ENCODE data around the gene PLEKHA1. TPM values are rescaled to one million over a fixed set of nuclear protein-coding genes. Genes with fewer than 3 reads are reported as not detected.

PLEKHA1 gene
- polyA plus RNA-seq, 3 donors = 5.5 to 14.9 (median 12.3) TPM

DNA sequence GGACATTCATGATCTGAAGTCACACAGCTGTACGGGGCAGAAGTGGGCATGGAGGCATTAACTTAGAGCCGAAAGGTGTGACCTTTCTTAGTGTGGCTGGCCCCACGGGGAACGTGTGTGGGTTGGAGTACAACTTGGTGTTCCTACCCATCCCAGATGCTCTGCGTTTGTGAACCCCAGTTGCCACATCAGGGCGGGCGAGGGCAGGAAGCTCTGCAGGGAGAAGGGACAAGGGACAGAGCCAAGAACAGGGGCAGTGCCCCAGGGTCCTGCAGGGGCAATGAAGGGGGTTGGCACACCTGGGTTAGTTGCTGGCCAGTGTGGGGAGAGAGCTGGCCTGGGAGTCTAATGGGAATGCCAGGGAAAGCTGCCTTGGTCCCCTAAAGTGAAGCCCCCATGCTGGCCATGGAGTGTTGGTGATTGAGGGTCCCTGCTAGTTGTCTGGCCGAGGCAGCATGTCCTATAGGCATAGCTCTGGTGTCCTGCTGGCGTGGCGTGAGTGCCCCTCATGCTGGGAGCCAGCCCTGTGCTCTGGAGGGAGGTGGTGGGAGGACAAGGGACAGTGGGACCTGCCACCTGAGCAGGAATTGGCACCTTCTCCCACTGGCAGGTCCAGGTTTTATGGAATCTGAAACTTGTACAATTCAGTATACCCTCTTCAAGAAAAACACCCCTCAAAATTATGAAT lies 105.8 kb downstream of the PLEKHA1 start:
- no peaks in the 10 kb centered on the region for H3K36me3 ChIP-seq (replicated peaks in 1 of 2; ENCODE audit: control insufficient read depth in 1 of 2, insufficient read depth in 2 of 2, low read length in 2 of 2)
- H3K27me3 ChIP-seq (ENCODE audit: control insufficient read depth in 2 of 2, insufficient read depth in 2 of 2, low read length in 2 of 2) = peaks cover 0 to 12% of the 10 kb centered on the region in 2 donors
- TF ChIP-seq, protein P1, sequence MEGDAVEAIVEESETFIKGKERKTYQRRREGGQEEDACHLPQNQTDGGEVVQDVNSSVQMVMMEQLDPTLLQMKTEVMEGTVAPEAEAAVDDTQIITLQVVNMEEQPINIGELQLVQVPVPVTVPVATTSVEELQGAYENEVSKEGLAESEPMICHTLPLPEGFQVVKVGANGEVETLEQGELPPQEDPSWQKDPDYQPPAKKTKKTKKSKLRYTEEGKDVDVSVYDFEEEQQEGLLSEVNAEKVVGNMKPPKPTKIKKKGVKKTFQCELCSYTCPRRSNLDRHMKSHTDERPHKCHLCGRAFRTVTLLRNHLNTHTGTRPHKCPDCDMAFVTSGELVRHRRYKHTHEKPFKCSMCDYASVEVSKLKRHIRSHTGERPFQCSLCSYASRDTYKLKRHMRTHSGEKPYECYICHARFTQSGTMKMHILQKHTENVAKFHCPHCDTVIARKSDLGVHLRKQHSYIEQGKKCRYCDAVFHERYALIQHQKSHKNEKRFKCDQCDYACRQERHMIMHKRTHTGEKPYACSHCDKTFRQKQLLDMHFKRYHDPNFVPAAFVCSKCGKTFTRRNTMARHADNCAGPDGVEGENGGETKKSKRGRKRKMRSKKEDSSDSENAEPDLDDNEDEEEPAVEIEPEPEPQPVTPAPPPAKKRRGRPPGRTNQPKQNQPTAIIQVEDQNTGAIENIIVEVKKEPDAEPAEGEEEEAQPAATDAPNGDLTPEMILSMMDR (IDR thresholded peaks at IDR 0.05) = no peak
- H3K27ac Mint-ChIP-seq = no peak overlapping the region
- no peaks in the 10 kb centered on the region for H3K79me2 ChIP-seq (ENCODE audit: insufficient read depth, low read length)
- H4K20me1 ChIP-seq (ENCODE audit: insufficient read depth, low read length) = no peaks in the 10 kb centered on the region
- H3K4me1 ChIP-seq (ENCODE audit: control insufficient read depth in 1 of 2, insufficient read depth in 2 of 2, low read length in 2 of 2) = peaks cover 0 to 2% of the 10 kb centered on the region in 2 donors
- H3K9ac ChIP-seq (ENCODE audit: insufficient read depth, low read length, poor library complexity, severe bottlenecking) = no peak overlapping the region
- WGBS (ENCODE audit: insufficient coverage) = 93% methylated on average over 10 of the region's 10 CpGs
- peaks cover 0 to 8% (median 3%) of the 10 kb centered on the region in 7 donors for H3K9me3 Mint-ChIP-seq
- no peak overlapping the region for H3K4me2 ChIP-seq (replicated peaks; ENCODE audit: extremely low read depth, low read length, poor library complexity, severe bottlenecking)
- no peaks in the 10 kb centered on the region for H3K36me3 Mint-ChIP-seq
- H3K27me3 Mint-ChIP-seq (ENCODE audit: low read depth in 3 of 3) = peaks cover 22 to 37% (median 28%) of the 10 kb centered on the region in 3 donors
- no peak overlapping the region for H3K4me3 ChIP-seq (replicated peaks in 1 of 3; ENCODE audit: low read depth in 2 of 3, low read length in 3 of 3)
- intact Hi-C loops (cut with micrococcal nuclease) = no loop called here
- no peak overlapping the region for H3K27ac ChIP-seq (ENCODE audit: low read depth in 1 of 2, low read length in 2 of 2)
- no peak overlapping the region for H3K4me3 Mint-ChIP-seq
- peaks cover 0 to 6% of the 10 kb centered on the region in 2 donors for H3K9me3 ChIP-seq (replicated peaks in 1 of 2; ENCODE audit: control insufficient read depth in 1 of 2, insufficient read depth in 1 of 2, low read length in 2 of 2)
- DNase-seq = no peak
- no peak overlapping the region for H2AFZ ChIP-seq (ENCODE audit: insufficient read depth, low read depth, low read length, poor library complexity, severe bottlenecking)
- peaks cover 9% of the 10 kb centered on the region for H3K4me1 Mint-ChIP-seq

DNA sequence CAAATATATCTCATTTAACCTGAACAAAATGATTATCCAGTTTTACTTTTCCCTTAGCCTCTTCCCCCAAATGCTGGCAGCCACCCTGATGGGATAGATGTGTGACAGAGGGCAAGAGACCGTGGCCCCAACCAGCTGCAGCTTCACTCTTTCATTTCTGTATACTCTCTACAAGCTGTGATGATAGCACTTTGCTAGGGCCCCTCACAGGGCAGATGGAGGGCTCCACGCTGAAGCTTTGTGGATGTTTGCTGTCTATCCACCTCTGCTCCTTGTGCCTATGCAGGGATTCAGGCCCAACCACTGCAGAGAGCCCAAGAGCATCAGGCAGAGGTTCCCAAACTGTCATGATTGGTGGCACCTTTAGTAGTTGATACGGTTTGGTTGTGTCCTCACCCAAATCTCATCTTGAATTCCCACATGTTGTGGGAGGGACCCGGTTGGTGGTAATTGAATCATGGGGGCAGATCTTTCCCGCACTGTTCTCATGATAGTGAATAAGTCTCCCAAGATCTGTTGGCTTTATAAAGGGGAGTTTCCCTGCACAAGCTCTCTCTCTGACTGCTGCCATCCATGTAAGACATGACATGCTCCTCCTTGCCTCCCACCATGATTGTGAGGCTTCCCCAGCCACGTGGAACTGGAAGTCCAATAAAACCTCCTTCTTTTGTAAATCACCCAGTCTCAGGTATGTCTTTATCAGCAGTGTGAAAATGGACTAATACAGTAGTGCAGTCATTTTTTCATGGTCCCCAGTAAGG lies 107.0 kb downstream of the PLEKHA1 start:
- Histone ChIP-seq H3K9ac (ENCODE audit: insufficient read depth, low read length, poor library complexity, severe bottlenecking) (no peak overlapping the region), H3K79me2 (ENCODE audit: insufficient read depth, low read length) (no peaks in the 10 kb centered on the region), H3K36me3 (replicated peaks in 1 of 2; ENCODE audit: control insufficient read depth in 1 of 2, insufficient read depth in 2 of 2, low read length in 2 of 2) (no peaks in the 10 kb centered on the region), H3K4me3 (replicated peaks in 1 of 3; ENCODE audit: low read depth in 2 of 3, low read length in 3 of 3) (no peak overlapping the region), H3K27ac (ENCODE audit: low read depth in 1 of 2, low read length in 2 of 2) (no peak overlapping the region), H3K27me3 (ENCODE audit: control insufficient read depth in 2 of 2, insufficient read depth in 2 of 2, low read length in 2 of 2) (peaks cover 0 to 3% of the 10 kb centered on the region in 2 donors), H3K4me1 (ENCODE audit: control insufficient read depth in 1 of 2, insufficient read depth in 2 of 2, low read length in 2 of 2) (peaks cover 5 to 10% of the 10 kb centered on the region in 2 donors), H3K4me2 (replicated peaks; ENCODE audit: extremely low read depth, low read length, poor library complexity, severe bottlenecking) (no peak overlapping the region), H2AFZ (ENCODE audit: insufficient read depth, low read depth, low read length, poor library complexity, severe bottlenecking) (no peak overlapping the region), H3K9me3 (replicated peaks in 1 of 2; ENCODE audit: control insufficient read depth in 1 of 2, insufficient read depth in 1 of 2, low read length in 2 of 2) (peaks cover 0 to 6% of the 10 kb centered on the region in 2 donors), H4K20me1 (ENCODE audit: insufficient read depth, low read length) (no peaks in the 10 kb centered on the region)
- intact Hi-C loops (cut with micrococcal nuclease) = no loop called here
- H3K4me1 Mint-ChIP-seq = peaks cover 8% of the 10 kb centered on the region
- 100% methylated on average over 1 of the region's 6 CpGs for WGBS (ENCODE audit: insufficient coverage)
- DNase-seq = no peak
- H3K9me3 Mint-ChIP-seq = peaks cover 0 to 8% (median 3%) of the 10 kb centered on the region in 7 donors
- H3K27ac Mint-ChIP-seq = no peak overlapping the region
- TF ChIP-seq, protein P1 (IDR thresholded peaks at IDR 0.05) = no peak
- H3K4me3 Mint-ChIP-seq = no peak overlapping the region
- peaks cover 15 to 36% (median 28%) of the 10 kb centered on the region in 3 donors for H3K27me3 Mint-ChIP-seq (ENCODE audit: low read depth in 3 of 3)
- H3K36me3 Mint-ChIP-seq = no peaks in the 10 kb centered on the region

Small RNA genes lying within 50 kb of the gene (small RNA-seq; reads per million reads assigned to genes)
- gene MIR3941 (ENCODE audit: insufficient read length, low read depth) = not detected
- gene RNU6-728P (ENCODE audit: insufficient read length, low read depth) = not detected

Other genes starting within 250 kb of the PLEKHA1 start
- not detected for gene BTBD16, start 103.4 kb upstream of the PLEKHA1 start, polyA plus RNA-seq
- not detected for gene ARMS2, start 79.9 kb downstream of the PLEKHA1 start, polyA plus RNA-seq
- 1 to 10 TPM in 2 of 3 donors, under 1 TPM in 1; 0.84 to 4.7 (median 2.2) TPM for gene HTRA1, start 86.8 kb downstream of the PLEKHA1 start, polyA plus RNA-seq
- not detected for gene DMBT1, start 186.0 kb downstream of the PLEKHA1 start, polyA plus RNA-seq